Endothelial cell of umbilical vein (primary cell): Measurements from ENCODE around the gene NXPH4. TPM values are rescaled to one million over a fixed set of nuclear protein-coding genes. Genes with fewer than 3 reads are reported as not detected.

Experiments used
- BruUV-seq: library from RNA; stranded (reverse); fragments of 400-500 nt; replicated peaks from 2 replicates; lab custom pipeline; 2021; lab: Mats Ljungman, UMichigan
- CTCF ChIA-PET: fragments of 300-600, 350-600 bp; sonication (Branson Sonifier 250); formaldehyde crosslinking; loops from one replicate; lab custom pipeline; 2021; ENCODE audit warnings: antibody characterized with exemption, inconsistent platforms; lab: Charles Lee
- POLR2A ChIA-PET: fragments of 300-600, 350-600 bp; sonication (Branson Sonifier 250); formaldehyde crosslinking; loops from one replicate; lab custom pipeline; 2021; ENCODE audit warnings: antibody characterized with exemption, inconsistent platforms; lab: Charles Lee
- DNase-seq: peaks from one replicate; pipeline ENCODE4 v3.0.0-alpha.2; 2011; ENCODE audit warnings: low read depth, low spot score
- FAIRE-seq: peaks from 2 replicates; lab custom pipeline; 2011; peaks lifted over from hg19 to GRCh38; lab: Jason Lieb, UNC
- H2AFZ ChIP-seq: 2 replicates; pipeline ENCODE4 v1.6.0; 2012; ENCODE audit warnings: low read depth, low read length, control low read depth, inconsistent platforms
- H3K27ac ChIP-seq: 2 replicates; pipeline ENCODE4 v1.5.1; 2011; ENCODE audit warnings: low read depth, mild to moderate bottlenecking, control low read depth, low read length, moderate library complexity; ENCODE audit not compliant: insufficient read depth
- H3K27me3 ChIP-seq, 2 experiments: 2 replicates each; pipeline versions ENCODE4 v1.6.0 to v1.6.1; 2011; ENCODE audit warnings: low read length in 2 of 2, mixed read lengths in 1 of 2; ENCODE audit not compliant: control insufficient read depth in 2 of 2, insufficient read depth in 2 of 2
- H3K36me3 ChIP-seq, 2 experiments: 2 replicates in 1 of 2; 3 replicates in 1 of 2; pipeline ENCODE4 v1.5.1; 2011; ENCODE audit warnings: low read length in 2 of 2, mild to moderate bottlenecking in 1 of 2, moderate library complexity in 1 of 2; ENCODE audit not compliant: control insufficient read depth in 2 of 2, insufficient read depth in 2 of 2; ENCODE audit errors: extremely low read depth in 1 of 2
- H3K4me1 ChIP-seq: 3 replicates; pipeline ENCODE4 v1.5.1; 2011; ENCODE audit warnings: mild to moderate bottlenecking, low read length; ENCODE audit not compliant: control insufficient read depth, insufficient read depth; ENCODE audit errors: extremely low read depth
- H3K4me2 ChIP-seq: 2 replicates; pipeline ENCODE4 v1.6.1; 2011; ENCODE audit warnings: low read length, control low read depth, mixed read lengths; ENCODE audit not compliant: insufficient read depth
- H3K4me3 ChIP-seq, 3 experiments: fragments of 200-600 bp in 1 of 3; sonication (generic), shearing (Covaris generic) in 1 of 3; replicated peaks in 1 of 3; 2 replicates each; pipeline ENCODE4 v1.5.1; 2011 to 2016; ENCODE audit warnings: control low read depth in 3 of 3, low read length in 3 of 3, mild to moderate bottlenecking in 2 of 3, inconsistent platforms in 1 of 3, low read depth in 1 of 3, moderate library complexity in 1 of 3; ENCODE audit not compliant: insufficient read depth in 1 of 3
- H3K79me2 ChIP-seq: 2 replicates; pipeline ENCODE4 v1.6.0; 2012; ENCODE audit warnings: low read length, inconsistent platforms; ENCODE audit not compliant: control insufficient read depth, insufficient read depth
- H3K9ac ChIP-seq: replicated peaks from 2 replicates; pipeline ENCODE3; 2011; ENCODE audit warnings: low read length, control low read depth; ENCODE audit not compliant: insufficient read depth; ENCODE audit errors: extremely low read depth
- H3K9me1 ChIP-seq: replicated peaks from 3 replicates; pipeline ENCODE4 v1.6.0; 2011; ENCODE audit warnings: mild to moderate bottlenecking, low read length; ENCODE audit not compliant: control insufficient read depth, insufficient read depth; ENCODE audit errors: extremely low read depth
- H3K9me3 ChIP-seq: replicated peaks from 2 replicates; pipeline ENCODE4 v1.5.1; 2012; ENCODE audit warnings: low read length, inconsistent platforms; ENCODE audit not compliant: control insufficient read depth, insufficient read depth
- H4K20me1 ChIP-seq: replicated peaks from 2 replicates; pipeline ENCODE3; 2011; ENCODE audit warnings: mild to moderate bottlenecking, low read length; ENCODE audit not compliant: control insufficient read depth, insufficient read depth; ENCODE audit errors: extremely low read depth
- EZH2 ChIP-seq: IDR thresholded peaks from 2 replicates; pipeline ENCODE4 v1.6.1; 2012; ENCODE audit warnings: borderline replicate concordance, low read depth, mild to moderate bottlenecking, moderate library complexity, low read length, inconsistent platforms; ENCODE audit not compliant: severe bottlenecking
- FOS ChIP-seq: IDR thresholded peaks from 2 replicates; pipeline ENCODE4 v1.6.1; 2011; ENCODE audit warnings: mild to moderate bottlenecking, low read length, moderate library complexity, borderline replicate concordance; ENCODE audit not compliant: insufficient read depth
- GATA2 ChIP-seq: IDR thresholded peaks from 2 replicates; pipeline ENCODE4 v1.7.0; 2011; ENCODE audit warnings: low read depth, mild to moderate bottlenecking, moderate library complexity, mixed read lengths, low read length; ENCODE audit not compliant: insufficient read length, insufficient read depth
- JUN ChIP-seq: IDR thresholded peaks from 2 replicates; pipeline ENCODE4 v1.6.1; 2011; ENCODE audit warnings: borderline replicate concordance, low read depth; ENCODE audit not compliant: insufficient read length, insufficient read depth
- MYC ChIP-seq: IDR thresholded peaks from one replicate; pipeline ENCODE4 v1.6.1; 2011; ENCODE audit warnings: mild to moderate bottlenecking, low read depth, low read length
- POLR2A ChIP-seq: IDR thresholded peaks from 2 replicates; pipeline ENCODE4 v1.6.1; 2012; ENCODE audit warnings: low read depth, mild to moderate bottlenecking, control low read depth, low read length
- POLR2AphosphoS5 ChIP-seq: IDR thresholded peaks from 2 replicates; pipeline ENCODE4 v1.6.1; 2012; ENCODE audit warnings: low read depth, mild to moderate bottlenecking, control low read depth, low read length, moderate library complexity; ENCODE audit not compliant: insufficient read depth
- dilution Hi-C: fragments of 300-500 bp; cut with MboI; formaldehyde crosslinking; loops from one replicate; pipeline ENCODE4 v1.15.0; 2019; ENCODE audit warnings: low sequenced_read_pairs; ENCODE audit not compliant: extremely low pct_ligation_motif_present
- intact Hi-C: fragments of 100-400 bp; cut with micrococcal nuclease; formaldehyde crosslinking; loops from one replicate; pipeline ENCODE4 v1.10.0; 2022
- polyA plus RNA-seq, 4 experiments: library from polyadenylated mRNA; depleted of rRNA in 3 of 4; stranded (reverse) in 3 of 4; unstranded in 1 of 4; fragments of >200 nt; gene quantifications; 2 replicates each; pipeline versions ENCODE4 v1.2.1 to v1.2.3, GENCODE V29; 2011 to 2012; ENCODE audit warnings: missing spikeins in 1 of 4
- total RNA-seq: library from RNA; stranded (reverse); gene quantifications from 2 replicates; pipeline ENCODE4 v1.2.3, GENCODE V29; 2021
- TF ChIP-seq, protein P1 (sequence below), 2 donors: IDR thresholded peaks; 1 replicate in 1 of 2; 2 replicates in 1 of 2; pipeline ENCODE4 v1.5.1; 2011; ENCODE audit warnings: low read length in 2 of 2, mild to moderate bottlenecking in 2 of 2, moderate library complexity in 2 of 2, control low read depth in 1 of 2, inconsistent platforms in 1 of 2, low read depth in 1 of 2; ENCODE audit not compliant: insufficient read depth in 1 of 2; ENCODE audit errors: extremely low read depth in 1 of 2
- TF ChIP-seq, protein P2 (sequence below): IDR thresholded peaks from 2 replicates; pipeline ENCODE4 v1.6.1; 2011; ENCODE audit not compliant: insufficient read depth, insufficient read length

Gene NXPH4
- total and polyA plus RNA-seq, 2 donors (not counting 3 experiments of a cell fraction or from before 2014, with no cell fraction given): 0.07 TPM; not detected in 1

GRCh38 chr12:57200497-57200896, 16.1 kb upstream of the NXPH4 start:
- Histone ChIP-seq H3K9me3 (no peaks in the 10 kb centered on the region), H3K27ac (no peak overlapping the region), H4K20me1 (no peaks in the 10 kb centered on the region), H3K4me1 (no peaks in the 10 kb centered on the region), H3K9me1 (no peaks in the 10 kb centered on the region), H3K27me3 (no peaks in the 10 kb centered on the region), H3K9ac (no peak overlapping the region), H3K4me3 (no peak overlapping the region), H3K79me2 (no peaks in the 10 kb centered on the region), H3K36me3 (no peaks in the 10 kb centered on the region), H3K4me2 (no peak overlapping the region), H2AFZ (no peak overlapping the region)
- intact Hi-C loops: no loop called here
- BruUV-seq: no TSS peak
- ChIA-PET CTCF (no interaction called here), POLR2A (no interaction called here)
- dilution Hi-C loops: no loop called here
- FAIRE-seq: no peak
- TF ChIP-seq FOS (no peak), POLR2A (no peak), EZH2 (no peak), JUN (no peak), MYC (no peak), POLR2AphosphoS5 (no peak), GATA2 (no peak)
- TF ChIP-seq, protein P1, sequence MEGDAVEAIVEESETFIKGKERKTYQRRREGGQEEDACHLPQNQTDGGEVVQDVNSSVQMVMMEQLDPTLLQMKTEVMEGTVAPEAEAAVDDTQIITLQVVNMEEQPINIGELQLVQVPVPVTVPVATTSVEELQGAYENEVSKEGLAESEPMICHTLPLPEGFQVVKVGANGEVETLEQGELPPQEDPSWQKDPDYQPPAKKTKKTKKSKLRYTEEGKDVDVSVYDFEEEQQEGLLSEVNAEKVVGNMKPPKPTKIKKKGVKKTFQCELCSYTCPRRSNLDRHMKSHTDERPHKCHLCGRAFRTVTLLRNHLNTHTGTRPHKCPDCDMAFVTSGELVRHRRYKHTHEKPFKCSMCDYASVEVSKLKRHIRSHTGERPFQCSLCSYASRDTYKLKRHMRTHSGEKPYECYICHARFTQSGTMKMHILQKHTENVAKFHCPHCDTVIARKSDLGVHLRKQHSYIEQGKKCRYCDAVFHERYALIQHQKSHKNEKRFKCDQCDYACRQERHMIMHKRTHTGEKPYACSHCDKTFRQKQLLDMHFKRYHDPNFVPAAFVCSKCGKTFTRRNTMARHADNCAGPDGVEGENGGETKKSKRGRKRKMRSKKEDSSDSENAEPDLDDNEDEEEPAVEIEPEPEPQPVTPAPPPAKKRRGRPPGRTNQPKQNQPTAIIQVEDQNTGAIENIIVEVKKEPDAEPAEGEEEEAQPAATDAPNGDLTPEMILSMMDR (IDR thresholded peaks at IDR 0.05; ENCODE audit: extremely low read depth in 1 of 2, insufficient read depth in 1 of 2, low read depth in 1 of 2, low read length in 2 of 2): no peak
- TF ChIP-seq, protein P2, sequence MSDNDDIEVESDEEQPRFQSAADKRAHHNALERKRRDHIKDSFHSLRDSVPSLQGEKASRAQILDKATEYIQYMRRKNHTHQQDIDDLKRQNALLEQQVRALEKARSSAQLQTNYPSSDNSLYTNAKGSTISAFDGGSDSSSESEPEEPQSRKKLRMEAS: no peak
- no peak for DNase-seq
